CD4-positive, alpha-beta T cell (primary cell): ENCODE measurements around the gene PVALEF. TPM values are rescaled to one million over a fixed set of nuclear protein-coding genes. Genes with fewer than 3 reads are reported as not detected.
A peak's percentile ranks its signal among the peaks of the same experiment; 100 is the strongest.

Source experiments
- ATAC-seq: fragments of 200-7000 bp; cut with Tn5 transposase; one replicate; pipeline ENCODE4 v1.10.0; 2022; ENCODE audit warnings: mild to moderate bottlenecking; ENCODE audit not compliant: poor library complexity
- CTCF ChIA-PET: fragments of 350-600 bp; sonication (Branson Sonifier 250); formaldehyde crosslinking; loops from one replicate; lab custom pipeline; 2021; ENCODE audit warnings: antibody characterized with exemption, inconsistent platforms; lab: Charles Lee
- POLR2A ChIA-PET: fragments of 350-600 bp; sonication (Branson Sonifier 250); formaldehyde crosslinking; loops from one replicate; lab custom pipeline; 2021; ENCODE audit warnings: antibody characterized with exemption, inconsistent platforms; lab: Charles Lee
- DNase-seq, 14 experiments: peaks; one replicate each; pipeline ENCODE4 v3.0.0-alpha.2; 2013 to 2020; ENCODE audit warnings: mixed read lengths in 2 of 14
- H3K27ac ChIP-seq, 2 donors: one replicate each; pipeline versions ENCODE4 v1.5.1 to v1.7.0; 2013; ENCODE audit warnings: low read length in 2 of 2, low read depth in 1 of 2, mild to moderate bottlenecking in 1 of 2
- H3K27me3 ChIP-seq, 2 experiments: 1 replicate in 1 of 2; 2 replicates in 1 of 2; pipeline versions ENCODE4 v1.6.1 to v1.7.0; 2013; ENCODE audit warnings: low read length in 2 of 2, control low read depth in 1 of 2, mild to moderate bottlenecking in 1 of 2, moderate library complexity in 1 of 2; ENCODE audit not compliant: insufficient read depth in 2 of 2, control insufficient read depth in 1 of 2
- H3K36me3 ChIP-seq: one replicate; pipeline ENCODE4 v1.6.1; 2013; ENCODE audit warnings: low read length, control low read depth; ENCODE audit not compliant: insufficient read depth
- H3K4me1 ChIP-seq: one replicate; pipeline ENCODE4 v1.6.1; 2013; ENCODE audit warnings: low read length, control low read depth; ENCODE audit not compliant: insufficient read depth
- H3K4me3 ChIP-seq: one replicate; pipeline ENCODE4 v1.5.1; 2013; ENCODE audit warnings: mild to moderate bottlenecking, low read length, moderate library complexity
- H3K9me3 ChIP-seq, 2 experiments: 1 replicate in 1 of 2; 2 replicates in 1 of 2; pipeline versions ENCODE4 v1.6.1 to v1.7.0; 2013; ENCODE audit warnings: low read length in 2 of 2, mild to moderate bottlenecking in 2 of 2, control low read depth in 1 of 2, moderate library complexity in 1 of 2; ENCODE audit not compliant: control insufficient read depth in 1 of 2, insufficient read depth in 1 of 2
- H3K27ac Mint-ChIP-seq: one replicate; pipeline ENCODE4 v1.8.0; 2020; ENCODE audit warnings: mixed read lengths
- H3K27me3 Mint-ChIP-seq: one replicate; pipeline ENCODE4 v1.8.0; 2021; ENCODE audit warnings: mixed read lengths
- H3K36me3 Mint-ChIP-seq: one replicate; pipeline ENCODE4 v1.8.0; 2021; ENCODE audit warnings: low read depth, mixed read lengths
- H3K4me1 Mint-ChIP-seq: one replicate; pipeline ENCODE4 v1.8.0; 2021; ENCODE audit warnings: low read depth, mixed read lengths
- H3K4me3 Mint-ChIP-seq: one replicate; pipeline ENCODE4 v1.8.0; 2020; ENCODE audit warnings: mild to moderate bottlenecking, mixed read lengths
- H3K9me3 Mint-ChIP-seq: one replicate; pipeline ENCODE4 v1.8.0; 2020; ENCODE audit warnings: mixed read lengths
- CTCF ChIP-seq: fragments of 200-600 bp; IDR thresholded peaks from one replicate; pipeline ENCODE4 v1.8.0; 2022; ENCODE audit warnings: antibody characterized with exemption, mild to moderate bottlenecking
- intact Hi-C, 2 experiments: fragments of 100-400 bp; cut with DNase I in 1 of 2; cut with micrococcal nuclease in 1 of 2; formaldehyde crosslinking; loops; one replicate each; pipeline versions ENCODE4 v1.15.1 to v1.9.0; 2023 to 2025; cut with DNase I, micrococcal nuclease
- total RNA-seq, 174 experiments: library from RNA in 2 of 174; stranded (reverse) in 2 of 174; gene quantifications; one replicate each; pipeline ENCODE4 v1.2.3 and lab custom pipeline; 2021 to 2026

PVALEF gene
- total RNA-seq, 2 experiments from 2014 or later, result not detected

- ChIA-PET POLR2A (no interaction called here), CTCF (no interaction called here)
- Mint-ChIP-seq H3K4me3 (no peak overlapping the region), H3K36me3 (no peaks in the 10 kb centered on the region), H3K4me1 (no peaks in the 10 kb centered on the region), H3K27me3 (peaks cover 12% of the 10 kb centered on the region), H3K9me3 (no peaks in the 10 kb centered on the region), H3K27ac (no peak overlapping the region)
- Histone ChIP-seq H3K9me3 (peaks cover 0 to 19% of the 10 kb centered on the region in 2 experiments), H3K4me3 (no peak overlapping the region), H3K27ac (no peak overlapping the region), H3K4me1 (peaks cover 11% of the 10 kb centered on the region), H3K27me3 (peaks cover 10% of the 10 kb centered on the region in 2 experiments), H3K36me3 (no peaks in the 10 kb centered on the region)
- intact Hi-C loops, result no loop called here
- ATAC-seq, result no peak
- DNase-seq, result no peak
- no peak for TF ChIP-seq CTCF
Observed at GRCh38 chr17:81158688-81159590, 6.4 kb upstream of the PVALEF start.

GRCh38 chr17:81159611-81160265, 5.6 kb upstream of the PVALEF start:
- TF ChIP-seq CTCF, result no peak
- ATAC-seq, result no peak
- Histone ChIP-seq H3K27ac (no peak overlapping the region), H3K9me3 (peaks cover 0 to 27% of the 10 kb centered on the region in 2 experiments), H3K27me3 (peaks cover 13 to 17% of the 10 kb centered on the region in 2 experiments), H3K36me3 (no peaks in the 10 kb centered on the region), H3K4me3 (peak overlapping the region; percentile 20), H3K4me1 (peaks cover 11% of the 10 kb centered on the region)
- H3K27me3 Mint-ChIP-seq, result peaks cover 19% of the 10 kb centered on the region
- POLR2A ChIA-PET, result no interaction called here
- no peak for DNase-seq
- H3K4me3 Mint-ChIP-seq, result no peak overlapping the region
- no peaks in the 10 kb centered on the region for H3K36me3 Mint-ChIP-seq
- intact Hi-C loops, result no loop called here
- H3K9me3 Mint-ChIP-seq, result no peaks in the 10 kb centered on the region
- no peaks in the 10 kb centered on the region for H3K4me1 Mint-ChIP-seq
- CTCF ChIA-PET, result no interaction called here
- H3K27ac Mint-ChIP-seq, result no peak overlapping the region

GRCh38 chr17:81160306-81160705, 5.0 kb upstream of the PVALEF start:
- ChIA-PET CTCF (no interaction called here), POLR2A (no interaction called here)
- Histone ChIP-seq H3K9me3 (peaks cover 0 to 33% of the 10 kb centered on the region in 2 experiments), H3K4me1 (peaks cover 15% of the 10 kb centered on the region), H3K4me3 (peak overlapping the region; percentile 20), H3K36me3 (no peaks in the 10 kb centered on the region), H3K27me3 (peaks cover 18 to 22% of the 10 kb centered on the region in 2 experiments), H3K27ac (no peak overlapping the region)
- Mint-ChIP-seq H3K4me1 (no peaks in the 10 kb centered on the region), H3K27ac (no peak overlapping the region), H3K36me3 (no peaks in the 10 kb centered on the region), H3K9me3 (no peaks in the 10 kb centered on the region), H3K27me3 (peaks cover 20% of the 10 kb centered on the region), H3K4me3 (no peak overlapping the region)
- intact Hi-C loops, result no loop called here
- no peak for TF ChIP-seq CTCF
- DNase-seq, result peak in 2 of 14 experiments; percentile 13 to 49
- ATAC-seq, result no peak
